IMR-90 (cell line): ENCODE measurements around the gene NREP. TPM values are rescaled to one million over a fixed set of nuclear protein-coding genes. Genes with fewer than 3 reads are reported as not detected.

ENCODE experiments used
- ATAC-seq: fragments of 200-7000 bp; cut with Tn5 transposase; 2 replicates; pipeline ENCODE4 v1.9.1; 2020; ENCODE audit warnings: low read depth, mild to moderate bottlenecking, moderate library complexity
- BruUV-seq: library from RNA; stranded (reverse); fragments of 400-500 nt; replicated peaks from 2 replicates; lab custom pipeline; 2021; lab: Mats Ljungman, UMichigan
- CTCF ChIA-PET: fragments of 300-600 bp; formaldehyde crosslinking; extraction: SDS; loops from one replicate; lab custom pipeline; 2021; ENCODE audit warnings: antibody characterized with exemption; lab: Yijun Ruan, JAX
- POLR2A ChIA-PET: fragments of 300-600 bp; sonication (Branson Sonifier 250); formaldehyde crosslinking; loops from one replicate; lab custom pipeline; 2022; ENCODE audit warnings: antibody characterized with exemption; ENCODE audit not compliant: unreplicated experiment; lab: Charles Lee
- DNase-seq: peaks from one replicate; pipeline ENCODE4 v3.0.0; 2013
- H2AFZ ChIP-seq: replicated peaks from 2 replicates; pipeline ENCODE3; 2013; ENCODE audit warnings: low read length, mild to moderate bottlenecking; ENCODE audit not compliant: poor library complexity
- H2AK5ac ChIP-seq: 2 replicates; pipeline ENCODE4 v1.6.1; 2013; ENCODE audit warnings: low read depth, low read length, inconsistent platforms
- H2AK9ac ChIP-seq: replicated peaks from 2 replicates; pipeline ENCODE3; 2013; ENCODE audit warnings: mild to moderate bottlenecking, low read depth, low read length, moderate library complexity; ENCODE audit not compliant: poor library complexity
- H2BK120ac ChIP-seq: 2 replicates; pipeline ENCODE4 v1.6.1; 2013; ENCODE audit warnings: low read depth, low read length, inconsistent platforms
- H2BK15ac ChIP-seq: 3 replicates; pipeline ENCODE4 v1.6.1; 2013; ENCODE audit warnings: low read depth, low read length, inconsistent platforms
- H2BK20ac ChIP-seq: 2 replicates; pipeline ENCODE4 v1.6.1; 2013; ENCODE audit warnings: low read depth, mild to moderate bottlenecking, inconsistent platforms, low read length, moderate library complexity
- H2BK5ac ChIP-seq: 2 replicates; pipeline ENCODE4 v1.6.1; 2013; ENCODE audit warnings: mild to moderate bottlenecking, low read depth, low read length, inconsistent platforms; ENCODE audit not compliant: poor library complexity, severe bottlenecking
- H3K14ac ChIP-seq: replicated peaks from 2 replicates; pipeline ENCODE4 v1.6.1; 2013; ENCODE audit warnings: low read depth, low read length, inconsistent platforms
- H3K18ac ChIP-seq: 2 replicates; pipeline ENCODE4 v1.6.1; 2013; ENCODE audit warnings: low read depth, low read length, control low read depth
- H3K23ac ChIP-seq: 2 replicates; pipeline ENCODE4 v1.6.1; 2013; ENCODE audit warnings: low read depth, low read length, inconsistent platforms
- H3K27ac ChIP-seq: 2 replicates; pipeline ENCODE4 v1.5.1; 2013; ENCODE audit warnings: mild to moderate bottlenecking, control low read depth, low read length; ENCODE audit not compliant: insufficient read depth
- H3K27me3 ChIP-seq: 2 replicates; pipeline ENCODE4 v1.6.1; 2013; ENCODE audit warnings: low read length; ENCODE audit not compliant: control insufficient read depth, insufficient read depth
- H3K36me3 ChIP-seq: 2 replicates; pipeline ENCODE4 v1.6.1; 2013; ENCODE audit warnings: low read length, mixed read lengths; ENCODE audit not compliant: control insufficient read depth, insufficient read depth
- H3K4ac ChIP-seq: 2 replicates; pipeline ENCODE4 v1.6.1; 2013; ENCODE audit warnings: low read depth, low read length, inconsistent platforms
- H3K4me1 ChIP-seq: 2 replicates; pipeline ENCODE4 v1.6.1; 2013; ENCODE audit warnings: low read length, mixed read lengths; ENCODE audit not compliant: control insufficient read depth, insufficient read depth
- H3K4me2 ChIP-seq: 2 replicates; pipeline ENCODE4 v1.6.1; 2013; ENCODE audit warnings: low read depth, mild to moderate bottlenecking, control low read depth, low read length, moderate library complexity
- H3K4me3 ChIP-seq: 2 replicates; pipeline ENCODE4 v1.5.1; 2013; ENCODE audit warnings: low read depth, mild to moderate bottlenecking, control low read depth, low read length, moderate library complexity; ENCODE audit not compliant: insufficient read depth
- H3K56ac ChIP-seq: 2 replicates; pipeline ENCODE4 v1.6.1; 2013; ENCODE audit warnings: low read length, inconsistent platforms; ENCODE audit not compliant: insufficient read depth; ENCODE audit errors: extremely low read depth
- H3K79me1 ChIP-seq, 2 experiments: 2 replicates each; pipeline ENCODE4 v1.6.1; 2013; ENCODE audit warnings: low read length in 2 of 2, inconsistent platforms in 1 of 2, low read depth in 1 of 2
- H3K9ac ChIP-seq: 2 replicates; pipeline ENCODE4 v1.6.1; 2013; ENCODE audit warnings: low read depth, low read length, control low read depth
- H3K9me1 ChIP-seq: 2 replicates; pipeline ENCODE4 v1.6.1; 2013; ENCODE audit warnings: low read length, inconsistent platforms; ENCODE audit not compliant: insufficient read depth
- H3K9me3 ChIP-seq: 2 replicates; pipeline ENCODE4 v1.6.1; 2013; ENCODE audit warnings: low read length; ENCODE audit not compliant: control insufficient read depth, insufficient read depth
- H4K20me1 ChIP-seq: 2 replicates; pipeline ENCODE4 v1.6.1; 2013; ENCODE audit warnings: low read length, inconsistent platforms; ENCODE audit not compliant: insufficient read depth
- H4K5ac ChIP-seq: 2 replicates; pipeline ENCODE4 v1.6.1; 2013; ENCODE audit warnings: mild to moderate bottlenecking, low read depth, low read length, control low read depth
- H4K8ac ChIP-seq, 2 experiments: 2 replicates each; pipeline ENCODE4 v1.6.1; 2013; ENCODE audit warnings: low read depth in 2 of 2, low read length in 2 of 2, control low read depth in 1 of 2, inconsistent platforms in 1 of 2
- H4K91ac ChIP-seq: 2 replicates; pipeline ENCODE4 v1.6.1; 2013; ENCODE audit warnings: low read depth, low read length, inconsistent platforms; ENCODE audit not compliant: insufficient read depth
- CHD1 ChIP-seq: IDR thresholded peaks from 2 replicates; pipeline ENCODE4 v1.6.1; 2012; ENCODE audit warnings: low read depth, low read length, improper control_type of control experiment
- MAFK ChIP-seq: IDR thresholded peaks from 2 replicates; pipeline ENCODE4 v1.6.1; 2012; ENCODE audit warnings: low read depth, low read length, improper control_type of control experiment
- MXI1 ChIP-seq: IDR thresholded peaks from 2 replicates; pipeline ENCODE4 v1.6.1; 2012; ENCODE audit warnings: low read depth, mild to moderate bottlenecking, low read length, moderate library complexity, borderline replicate concordance
- NFE2L2 ChIP-seq: fragments of 150-350 bp; IDR thresholded peaks from 2 replicates; pipeline ENCODE4 v1.6.1; 2016; ENCODE audit warnings: low read depth, mild to moderate bottlenecking, low read length
- RCOR1 ChIP-seq: IDR thresholded peaks from 2 replicates; pipeline ENCODE4 v1.6.1; 2012; ENCODE audit warnings: mild to moderate bottlenecking, low read length, improper control_type of control experiment; ENCODE audit not compliant: insufficient replicate concordance
- RFX5 ChIP-seq: IDR thresholded peaks from 2 replicates; pipeline ENCODE4 v1.8.0; 2012; ENCODE audit warnings: low read depth, mild to moderate bottlenecking, low read length, moderate library complexity
- WGBS, 2 experiments: methylation state at CpG; one replicate each; pipeline versions ENCODE4 v1.1.5 to v1.1.7; 2013; ENCODE audit warnings: missing lambda C conversion rate in 2 of 2; ENCODE audit not compliant: insufficient read length in 1 of 2; ENCODE audit errors: extremely low coverage in 2 of 2; 5-methylcytosine and 5-hydroxymethylcytosine counted together
- dilution Hi-C: fragments of 300-500 bp; cut with HindIII; formaldehyde crosslinking; loops from one replicate; pipeline ENCODE4 v1.14.3; 2018; ENCODE audit warnings: low sequenced_read_pairs; ENCODE audit not compliant: unreplicated experiment
- in situ Hi-C: fragments of 300-500 bp; cut with MboI; formaldehyde crosslinking; loops from 3 replicates; pipeline ENCODE4 v1.14.3; 2019; ENCODE audit warnings: low sequenced_read_pairs, inconsistent platforms, mixed read lengths
- intact Hi-C: fragments of 100-400 bp; cut with micrococcal nuclease; formaldehyde crosslinking; loops from 2 replicates; pipeline ENCODE4 v1.10.0; 2022
- polyA plus RNA-seq, 3 experiments: library from polyadenylated mRNA; depleted of rRNA; stranded (reverse); fragments of >200 nt; gene quantifications; 2 replicates each; pipeline ENCODE4 v1.2.3, GENCODE V29; 2012; ENCODE audit warnings: low replicate concordance in 1 of 3
- total RNA-seq: library from RNA; depleted of rRNA; stranded (reverse); fragments of >200 nt; gene quantifications from 2 replicates; pipeline ENCODE4 v1.2.3, GENCODE V29; 2012
- TF ChIP-seq, protein P1 (sequence below): fragments of 150-350 bp; IDR thresholded peaks from 2 replicates; pipeline ENCODE4 v1.6.1; 2017; ENCODE audit warnings: mild to moderate bottlenecking, antibody characterized with exemption, low read length, low read depth
- TF ChIP-seq, protein P2 (sequence below): conservative IDR thresholded peaks from 2 replicates; pipeline ENCODE4 v1.5.1; 2012; ENCODE audit warnings: mild to moderate bottlenecking, low read depth, low read length, improper control_type of control experiment

Gene NREP
- total and polyA plus RNA-seq, 2 of the 4 experiments (the other 2 are of a cell fraction), result 178 to 277 TPM

GRCh38 chr5:111747337-111747736 is 9.7 kb downstream of the NREP start:
- Histone ChIP-seq H3K4me3 (no peak overlapping the region), H3K79me1 (peaks cover 17 to 43% of the 10 kb centered on the region in 2 experiments), H3K18ac (peak overlapping the region; percentile 71; the same call in 1 of the 2 replicates), H2BK120ac (peak overlapping the region; percentile 88), H3K4me2 (peak overlapping the region; percentile 48; the same call in 1 of the 2 replicates), H3K56ac (no peak overlapping the region), H3K4me1 (peaks cover 23% of the 10 kb centered on the region), H3K23ac (peak overlapping the region; percentile 70; the same call in 1 of the 2 replicates), H2BK15ac (peak overlapping the region; percentile 4; the same call in 1 of the 3 replicates), H4K20me1 (no peaks in the 10 kb centered on the region), H3K36me3 (peaks cover 6% of the 10 kb centered on the region), H3K4ac (peak overlapping the region; percentile 92; the same call in 1 of the 2 replicates), H3K9me1 (peaks cover 9% of the 10 kb centered on the region), H4K8ac (peak overlapping the region in 1 of 2 experiments; percentile 49; a peak in 3 of 4 replicates), H3K27ac (peak overlapping the region; percentile 34), H2AFZ (no peak overlapping the region), H3K9me3 (no peaks in the 10 kb centered on the region), H2BK5ac (peak overlapping the region; percentile 95), H2AK9ac (no peak overlapping the region), H4K5ac (peak overlapping the region; percentile 69), H2BK20ac (peak overlapping the region; percentile 79), H4K91ac (peak overlapping the region; percentile 54; the same call in 1 of the 2 replicates), H2AK5ac (peak overlapping the region; percentile 52), H3K9ac (no peak overlapping the region), H3K27me3 (no peaks in the 10 kb centered on the region), H3K14ac (peak overlapping the region; percentile 79)
- ChIA-PET POLR2A (interaction anchor here (0.9 kb wide), 1 partner anchor 9 kb away, joined by 3 read pairs; no protein-coding TSS in a partner anchor), CTCF (no interaction called here)
- dilution Hi-C loops (no loop called here), intact Hi-C loops (no loop called here), in situ Hi-C loops (no loop called here)
- WGBS, 2 experiments, result no CpG with 5 or more reads among the region's 2 CpGs
- DNase-seq (peak; percentile 59), ATAC-seq (no peak)
- TF ChIP-seq CHD1, result no peak
- no peak for TF ChIP-seq MXI1
- no peak for TF ChIP-seq RFX5
- TF ChIP-seq, protein P1, sequence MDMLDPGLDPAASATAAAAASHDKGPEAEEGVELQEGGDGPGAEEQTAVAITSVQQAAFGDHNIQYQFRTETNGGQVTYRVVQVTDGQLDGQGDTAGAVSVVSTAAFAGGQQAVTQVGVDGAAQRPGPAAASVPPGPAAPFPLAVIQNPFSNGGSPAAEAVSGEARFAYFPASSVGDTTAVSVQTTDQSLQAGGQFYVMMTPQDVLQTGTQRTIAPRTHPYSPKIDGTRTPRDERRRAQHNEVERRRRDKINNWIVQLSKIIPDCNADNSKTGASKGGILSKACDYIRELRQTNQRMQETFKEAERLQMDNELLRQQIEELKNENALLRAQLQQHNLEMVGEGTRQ, result no peak
- TF ChIP-seq MAFK, result no peak
- TF ChIP-seq, protein P2, sequence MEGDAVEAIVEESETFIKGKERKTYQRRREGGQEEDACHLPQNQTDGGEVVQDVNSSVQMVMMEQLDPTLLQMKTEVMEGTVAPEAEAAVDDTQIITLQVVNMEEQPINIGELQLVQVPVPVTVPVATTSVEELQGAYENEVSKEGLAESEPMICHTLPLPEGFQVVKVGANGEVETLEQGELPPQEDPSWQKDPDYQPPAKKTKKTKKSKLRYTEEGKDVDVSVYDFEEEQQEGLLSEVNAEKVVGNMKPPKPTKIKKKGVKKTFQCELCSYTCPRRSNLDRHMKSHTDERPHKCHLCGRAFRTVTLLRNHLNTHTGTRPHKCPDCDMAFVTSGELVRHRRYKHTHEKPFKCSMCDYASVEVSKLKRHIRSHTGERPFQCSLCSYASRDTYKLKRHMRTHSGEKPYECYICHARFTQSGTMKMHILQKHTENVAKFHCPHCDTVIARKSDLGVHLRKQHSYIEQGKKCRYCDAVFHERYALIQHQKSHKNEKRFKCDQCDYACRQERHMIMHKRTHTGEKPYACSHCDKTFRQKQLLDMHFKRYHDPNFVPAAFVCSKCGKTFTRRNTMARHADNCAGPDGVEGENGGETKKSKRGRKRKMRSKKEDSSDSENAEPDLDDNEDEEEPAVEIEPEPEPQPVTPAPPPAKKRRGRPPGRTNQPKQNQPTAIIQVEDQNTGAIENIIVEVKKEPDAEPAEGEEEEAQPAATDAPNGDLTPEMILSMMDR, result no peak
- TF ChIP-seq NFE2L2, result no peak
- no peak for TF ChIP-seq RCOR1
- BruUV-seq, result no TSS peak
